A549 (cell line): ENCODE data around the gene ESYT3. TPM values are rescaled to one million over a fixed set of nuclear protein-coding genes. Genes with fewer than 3 reads are reported as not detected.

Source experiments
- ATAC-seq, 2 experiments: fragments of 200-7000 bp in 1 of 2; fragments of >200 bp in 1 of 2; cut with Nextera tagmentation in 1 of 2; cut with Tn5 transposase in 1 of 2; 3 replicates each; pipeline versions ENCODE4 v1.8.0 to v1.9.1; 2018 to 2020; ENCODE audit warnings: mild to moderate bottlenecking in 1 of 2, moderate library complexity in 1 of 2
- CTCF ChIA-PET: fragments of 300-600 bp; sonication (Branson Sonifier 250); formaldehyde crosslinking; extraction: SDS; loops from one replicate; lab custom pipeline; 2021; ENCODE audit warnings: antibody characterized with exemption, inconsistent platforms; lab: Yijun Ruan, JAX
- POLR2A ChIA-PET: fragments of 350-600 bp; formaldehyde crosslinking; extraction: SDS; loops from one replicate; lab custom pipeline; 2021; ENCODE audit warnings: antibody characterized with exemption, inconsistent platforms; lab: Yijun Ruan, JAX
- DNase-seq, 2 experiments: peaks; one replicate each; pipeline versions ENCODE4 v3.0.0 to v3.0.0-alpha.2; 2011 to 2016; ENCODE audit warnings: low read depth in 1 of 2, low spot score in 1 of 2
- FAIRE-seq: peaks from 2 replicates; lab custom pipeline; 2011; peaks lifted over from hg19 to GRCh38; lab: Jason Lieb, UNC
- H3K27ac ChIP-seq, 2 experiments: fragments of >200 bp; sonication (Bioruptor Twin); formaldehyde crosslinking; 3 replicates each; pipeline ENCODE4 v1.5.1; 2016 to 2017
- H3K4me1 ChIP-seq: fragments of >200 bp; sonication (Bioruptor Twin); formaldehyde crosslinking; 3 replicates; pipeline ENCODE4 v1.6.1; 2016
- H3K4me2 ChIP-seq: fragments of >200 bp; sonication (Bioruptor Twin); formaldehyde crosslinking; 3 replicates; pipeline ENCODE4 v1.6.1; 2016
- H3K4me3 ChIP-seq: fragments of >200 bp; sonication (Bioruptor Twin); formaldehyde crosslinking; 3 replicates; pipeline ENCODE4 v1.5.1; 2016
- H3K9me3 ChIP-seq: fragments of >200 bp; sonication (Bioruptor Twin); formaldehyde crosslinking; 3 replicates; pipeline ENCODE4 v1.6.1; 2016
- CBX8 ChIP-seq: fragments of 200-600 bp; sonication (generic); IDR thresholded peaks from 2 replicates; pipeline ENCODE4 v1.6.1; 2016
- CEBPB ChIP-seq, 2 experiments: fragments of >200 bp in 1 of 2; sonication (Bioruptor Twin) in 1 of 2; formaldehyde crosslinking in 1 of 2; IDR thresholded peaks; 2 replicates each; pipeline ENCODE4 v1.6.1; 2012 to 2016
- FOSB ChIP-seq: fragments of 250-450 bp; sonication (Bioruptor Pico); IDR thresholded peaks from 2 replicates; pipeline ENCODE4 v1.5.0; 2020; ENCODE audit warnings: mild to moderate bottlenecking, moderate library complexity
- FOXS1 ChIP-seq: fragments of 250-450 bp; sonication (Bioruptor Pico); IDR thresholded peaks from 2 replicates; pipeline ENCODE4 v1.5.0; 2020; ENCODE audit warnings: mild to moderate bottlenecking, moderate library complexity
- HDAC2 ChIP-seq: fragments of 200-600 bp; sonication (generic); IDR thresholded peaks from 2 replicates; pipeline ENCODE4 v1.6.1; 2016
- HEYL ChIP-seq: fragments of 250-450 bp; sonication (Bioruptor Pico); IDR thresholded peaks from 2 replicates; pipeline ENCODE4 v1.8.0; 2021; ENCODE audit warnings: mild to moderate bottlenecking, moderate library complexity
- HOXA7 ChIP-seq: fragments of 250-450 bp; sonication (Bioruptor Pico); IDR thresholded peaks from 2 replicates; pipeline ENCODE4 v1.5.0; 2020; ENCODE audit warnings: mild to moderate bottlenecking, moderate library complexity
- HOXB13 ChIP-seq: fragments of 250-450 bp; sonication (Bioruptor Pico); IDR thresholded peaks from 2 replicates; pipeline ENCODE4 v1.5.0; 2020; ENCODE audit warnings: low read depth, mild to moderate bottlenecking, moderate library complexity
- JUN ChIP-seq, 2 experiments: fragments of >200 bp; sonication (Bioruptor Twin); formaldehyde crosslinking; IDR thresholded peaks; 2 replicates in 1 of 2; 3 replicates in 1 of 2; pipeline ENCODE4 v1.6.1; 2016 to 2017
- KDM5A ChIP-seq: fragments of 200-600 bp; sonication (generic); IDR thresholded peaks from 2 replicates; pipeline ENCODE4 v1.6.1; 2016; ENCODE audit warnings: antibody characterized with exemption, mild to moderate bottlenecking
- MAFK ChIP-seq: fragments of 450-650 bp; IDR thresholded peaks from 2 replicates; pipeline ENCODE4 v1.6.1; 2014; ENCODE audit not compliant: partially characterized antibody
- MAZ ChIP-seq: fragments of 150-350 bp; IDR thresholded peaks from 2 replicates; pipeline ENCODE4 v1.6.1; 2014; ENCODE audit warnings: antibody characterized with exemption, low read depth, low read length, borderline replicate concordance
- MYC ChIP-seq: IDR thresholded peaks from 2 replicates; pipeline ENCODE4 v1.6.1; 2012; ENCODE audit warnings: mild to moderate bottlenecking, inconsistent platforms, low read length, improper control_type of control experiment, borderline replicate concordance
- NPAS2 ChIP-seq: fragments of 250-450 bp; sonication (Bioruptor Pico); IDR thresholded peaks from 2 replicates; pipeline ENCODE4 v1.8.0; 2022; ENCODE audit warnings: mild to moderate bottlenecking, moderate library complexity, borderline replicate concordance
- RFX5 ChIP-seq: fragments of 450-650 bp; IDR thresholded peaks from 2 replicates; pipeline ENCODE4 v1.7.1; 2014; ENCODE audit warnings: antibody characterized with exemption, mild to moderate bottlenecking, moderate library complexity
- RNF2 ChIP-seq: fragments of 200-600 bp; sonication (generic); IDR thresholded peaks from 2 replicates; pipeline ENCODE4 v1.6.1; 2016; ENCODE audit warnings: low read depth, mild to moderate bottlenecking, antibody characterized with exemption, moderate library complexity, borderline replicate concordance
- SMC3 ChIP-seq: fragments of >200 bp; sonication (Bioruptor Twin); formaldehyde crosslinking; IDR thresholded peaks from 3 replicates; pipeline ENCODE4 v1.6.1; 2018; ENCODE audit warnings: inconsistent platforms
- WGBS: methylation state at CpG from one replicate; pipeline ENCODE4 v1.1.6; 2017; ENCODE audit errors: missing lambda C conversion rate; 5-methylcytosine and 5-hydroxymethylcytosine counted together
- polyA plus RNA-seq, 4 experiments: library from polyadenylated mRNA; depleted of rRNA in 3 of 4; stranded (reverse); fragments of >200 nt; fragmentation: RNase III in 1 of 4; extraction: RNeasy Plus Mini Kit Qiagen cat#74134 plus additional on column Dnase treatment in 1 of 4; gene quantifications; 2 replicates in 3 of 4; 3 replicates in 1 of 4; pipeline ENCODE4 v1.2.3, GENCODE V29; 2011 to 2017
- TF ChIP-seq, protein P1 (sequence below): IDR thresholded peaks from 2 replicates; pipeline ENCODE4 v1.6.1; 2012; ENCODE audit warnings: low read depth, borderline replicate concordance
- TF ChIP-seq, protein P2 (sequence below): fragments of >200 bp; sonication (Bioruptor Twin); formaldehyde crosslinking; IDR thresholded peaks from 2 replicates; pipeline ENCODE4 v1.6.1; 2016

ESYT3 gene
- polyA plus RNA-seq, 2 of the 4 experiments (the other 2 are of a cell fraction): 0.92 to 1.7 TPM

DNA sequence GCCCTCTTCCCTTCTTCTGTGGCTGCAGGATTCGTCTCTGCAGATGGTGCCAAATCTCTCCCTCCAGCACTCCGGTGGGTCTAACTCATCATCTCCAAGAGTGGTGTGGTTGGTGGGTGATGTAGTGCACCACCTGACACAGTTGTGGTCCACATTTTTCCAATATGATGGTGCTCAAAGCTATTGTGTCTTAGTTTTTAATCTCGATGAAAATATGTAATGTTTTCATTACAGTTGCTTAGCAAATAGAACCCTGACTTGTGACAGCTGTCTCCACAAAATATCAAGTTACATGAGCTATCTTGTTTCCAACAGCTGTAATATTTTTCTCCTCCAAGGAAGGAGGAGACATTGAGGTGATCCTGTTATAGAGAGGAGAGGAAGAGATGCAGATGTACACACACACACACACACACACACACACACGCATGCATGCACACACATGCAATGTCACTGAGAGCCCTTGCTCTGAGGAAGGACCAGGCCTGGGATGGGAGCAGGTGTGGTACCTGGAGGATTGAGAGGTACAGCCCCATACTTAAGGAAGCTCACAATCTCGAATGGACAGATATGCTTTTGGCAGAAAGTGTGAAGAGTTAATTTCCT, 15.7 kb upstream of the ESYT3 start:
- WGBS: 48% methylated on average over 4 of the region's 5 CpGs
- no peaks in the 10 kb centered on the region for H3K9me3 ChIP-seq
- H3K4me2 ChIP-seq: no peak overlapping the region
- no peaks in the 10 kb centered on the region for H3K4me1 ChIP-seq
- DNase-seq (no peak), FAIRE-seq (no peak), ATAC-seq (no peak)
- H3K27ac ChIP-seq: no peak overlapping the region
- H3K4me3 ChIP-seq: no peak overlapping the region
- CTCF ChIA-PET: interaction anchor here (0.6 to 11.3 kb wide), 18 partner anchors 10 to 561 kb away, joined by 3 to 65 read pairs (median 6); no protein-coding TSS in a partner anchor
- TF ChIP-seq, protein P1, sequence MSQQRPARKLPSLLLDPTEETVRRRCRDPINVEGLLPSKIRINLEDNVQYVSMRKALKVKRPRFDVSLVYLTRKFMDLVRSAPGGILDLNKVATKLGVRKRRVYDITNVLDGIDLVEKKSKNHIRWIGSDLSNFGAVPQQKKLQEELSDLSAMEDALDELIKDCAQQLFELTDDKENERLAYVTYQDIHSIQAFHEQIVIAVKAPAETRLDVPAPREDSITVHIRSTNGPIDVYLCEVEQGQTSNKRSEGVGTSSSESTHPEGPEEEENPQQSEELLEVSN: no peak
- TF ChIP-seq HOXA7 (CRISPR knock-in tag): no peak
- TF ChIP-seq, all 56 proteins: peak for 0
- POLR2A ChIA-PET: no interaction called here

DNA sequence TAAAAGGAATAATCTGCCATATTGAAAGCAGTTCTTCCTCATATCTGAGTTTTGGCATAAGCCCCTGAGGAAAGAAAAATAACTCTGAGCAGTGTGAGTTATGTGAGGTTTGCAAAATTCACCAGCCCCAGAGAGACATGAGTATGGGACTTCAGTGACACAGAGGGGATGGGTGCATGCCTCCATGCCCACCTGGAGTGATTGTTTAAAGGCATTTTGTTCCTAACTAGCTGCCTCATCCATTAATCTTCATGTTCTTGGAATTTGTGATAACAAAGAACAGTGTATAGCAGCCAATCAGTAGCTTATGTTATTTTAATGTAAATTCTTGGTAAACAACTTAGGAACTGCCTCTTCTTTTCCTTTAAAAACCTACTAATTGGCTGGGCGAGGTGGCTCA, 11.1 kb upstream of the ESYT3 start:
- WGBS: 77% methylated on average over 1 of the region's 1 CpG

DNA sequence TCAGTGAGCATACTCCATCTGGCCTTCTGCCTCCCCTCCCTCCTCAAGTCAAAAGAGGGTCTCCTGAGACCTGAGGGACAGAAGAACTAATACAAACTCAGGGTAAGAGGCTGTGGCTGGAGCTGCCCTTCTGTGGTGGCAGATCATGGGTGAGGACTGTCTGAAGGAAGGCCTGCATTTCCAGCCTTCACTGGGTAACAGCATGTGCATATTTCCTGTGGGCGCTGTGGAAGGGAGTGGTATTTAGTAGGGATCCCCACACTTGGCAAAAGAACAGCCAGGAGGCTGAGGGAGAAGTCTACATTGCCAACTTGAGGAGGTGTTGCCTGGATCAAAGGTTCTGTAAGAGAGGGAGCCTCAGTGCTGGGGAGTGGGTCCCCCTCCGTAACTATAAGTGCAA, 10.1 kb upstream of the ESYT3 start:
- no peak overlapping the region for H3K27ac ChIP-seq
- no peak for ATAC-seq
- TF ChIP-seq FOXS1 (CRISPR knock-in tag): no peak
- no peak for TF ChIP-seq RFX5
- TF ChIP-seq NPAS2 (CRISPR knock-in tag): no peak
- TF ChIP-seq MYC: no peak
- TF ChIP-seq MAFK: no peak
- no peak for TF ChIP-seq HEYL
- TF ChIP-seq JUN (IDR thresholded peaks at IDR 0.05): no peak
- TF ChIP-seq CEBPB (IDR thresholded peaks at IDR 0.05): no peak
- TF ChIP-seq, all 56 proteins: peak for 0
- 94% methylated on average over 2 of the region's 2 CpGs for WGBS
- H3K9me3 ChIP-seq: no peaks in the 10 kb centered on the region
- no peaks in the 10 kb centered on the region for H3K4me1 ChIP-seq
- POLR2A ChIA-PET: no interaction called here
- H3K4me3 ChIP-seq: no peak overlapping the region
- no peak for DNase-seq
- CTCF ChIA-PET: no interaction called here
- no peak overlapping the region for H3K4me2 ChIP-seq
- no peak for FAIRE-seq

More for the DNA sequence above, 11.1 kb upstream of the ESYT3 start:
- Histone ChIP-seq H3K9me3 (no peaks in the 10 kb centered on the region), H3K4me2 (no peak overlapping the region), H3K4me1 (no peaks in the 10 kb centered on the region)
- DNase-seq: no peak
- no peak for ATAC-seq
- CTCF ChIA-PET: interaction anchor here (1.2 to 1.4 kb wide), 2 partner anchors 243 to 513 kb away, joined by 3 to 4 read pairs; no protein-coding TSS in a partner anchor
- FAIRE-seq: no peak
- no peak for TF ChIP-seq SMC3
- TF ChIP-seq NPAS2 (CRISPR knock-in tag): no peak
- TF ChIP-seq RNF2: no peak
- TF ChIP-seq JUN (IDR thresholded peaks at IDR 0.05): no peak
- no peak for TF ChIP-seq HOXA7 (CRISPR knock-in tag)
- no peak for TF ChIP-seq KDM5A
- TF ChIP-seq, protein P2, sequence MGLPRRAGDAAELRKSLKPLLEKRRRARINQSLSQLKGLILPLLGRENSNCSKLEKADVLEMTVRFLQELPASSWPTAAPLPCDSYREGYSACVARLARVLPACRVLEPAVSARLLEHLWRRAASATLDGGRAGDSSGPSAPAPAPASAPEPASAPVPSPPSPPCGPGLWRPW: no peak
- TF ChIP-seq CBX8: no peak
- TF ChIP-seq MAZ: no peak
- no peak for TF ChIP-seq HDAC2
- no peak for TF ChIP-seq FOXS1 (CRISPR knock-in tag)
- TF ChIP-seq CEBPB (IDR thresholded peaks at IDR 0.05): no peak
- TF ChIP-seq FOSB: no peak
- TF ChIP-seq MAFK: no peak
- TF ChIP-seq, protein P1: no peak
- no peak for TF ChIP-seq HOXB13 (CRISPR knock-in tag)
- TF ChIP-seq, all 56 proteins: peak for 0
- POLR2A ChIA-PET: no interaction called here
- H3K27ac ChIP-seq: no peak overlapping the region
- H3K4me3 ChIP-seq: no peak overlapping the region
